OCI-LY7 (cell line): ENCODE measurements around the gene KRT23. TPM values are rescaled to one million over a fixed set of nuclear protein-coding genes. Genes with fewer than 3 reads are reported as not detected.

Source experiments
- BruUV-seq: library from RNA; stranded (reverse); fragments of 400-500 nt; replicated peaks from 2 replicates; lab custom pipeline; 2021; lab: Mats Ljungman, UMichigan
- CTCF ChIA-PET: fragments of 300-600 bp; sonication (Branson Sonifier 250); formaldehyde crosslinking; loops from one replicate; lab custom pipeline; 2022; ENCODE audit warnings: antibody characterized with exemption; ENCODE audit not compliant: unreplicated experiment; lab: Charles Lee
- POLR2A ChIA-PET: fragments of 300-600 bp; sonication (Branson Sonifier 250); formaldehyde crosslinking; loops from one replicate; lab custom pipeline; 2022; ENCODE audit warnings: antibody characterized with exemption; lab: Charles Lee
- DNase-seq: peaks from one replicate; pipeline ENCODE4 v3.0.0-alpha.2; 2015; ENCODE audit warnings: low spot score
- H2AFZ ChIP-seq: fragments of 200-600 bp; sonication (generic), shearing (Covaris generic); 2 replicates; pipeline ENCODE4 v1.6.1; 2014; ENCODE audit warnings: mild to moderate bottlenecking, antibody characterized with exemption, low read length, moderate library complexity
- H3K27ac ChIP-seq: fragments of 200-600 bp; sonication (generic); 2 replicates; pipeline ENCODE4 v1.5.1; 2014; ENCODE audit warnings: mixed run types, low read depth, mild to moderate bottlenecking, moderate library complexity, low read length, inconsistent platforms; ENCODE audit not compliant: poor library complexity, severe bottlenecking
- H3K36me3 ChIP-seq: fragments of 200-600 bp; sonication (generic); 2 replicates; pipeline ENCODE4 v1.6.1; 2014; ENCODE audit warnings: mild to moderate bottlenecking, antibody characterized with exemption, low read length, moderate library complexity, mixed read lengths; ENCODE audit not compliant: insufficient read depth
- H3K4me1 ChIP-seq: fragments of 200-600 bp; sonication (generic); 2 replicates; pipeline ENCODE4 v1.5.1; 2014; ENCODE audit warnings: mild to moderate bottlenecking, low read length; ENCODE audit not compliant: insufficient read depth, poor library complexity, severe bottlenecking
- H3K4me2 ChIP-seq: fragments of 200-600 bp; sonication (generic); 2 replicates; pipeline ENCODE4 v1.6.1; 2014; ENCODE audit warnings: mild to moderate bottlenecking, low read length
- H3K4me3 ChIP-seq: fragments of 200-600 bp; sonication (generic); 2 replicates; pipeline ENCODE4 v1.5.1; 2014; ENCODE audit warnings: mild to moderate bottlenecking, low read depth, low read length; ENCODE audit not compliant: poor library complexity, severe bottlenecking
- H3K79me2 ChIP-seq: fragments of 200-600 bp; sonication (generic); 2 replicates; pipeline ENCODE4 v1.6.1; 2016; ENCODE audit warnings: low read depth, mild to moderate bottlenecking, low read length, moderate library complexity, mixed read lengths; ENCODE audit not compliant: insufficient read depth
- H3K9me2 ChIP-seq: fragments of 200-600 bp; sonication (generic); 2 replicates; pipeline ENCODE4 v1.6.1; 2016; ENCODE audit warnings: mild to moderate bottlenecking, low read length, mixed read lengths; ENCODE audit not compliant: insufficient read depth
- H3K9me3 ChIP-seq: fragments of 200-600 bp; sonication (generic); 2 replicates; pipeline ENCODE4 v1.6.1; 2014; ENCODE audit warnings: mild to moderate bottlenecking, mixed run types, low read length, mixed read lengths
- H4K20me1 ChIP-seq: fragments of 200-600 bp; sonication (generic); 2 replicates; pipeline ENCODE4 v1.6.1; 2014; ENCODE audit warnings: mild to moderate bottlenecking, antibody characterized with exemption, low read length, moderate library complexity, mixed read lengths; ENCODE audit not compliant: insufficient read depth
- EZH2phosphoT487 ChIP-seq: fragments of 200-600 bp; sonication (generic); IDR thresholded peaks from 2 replicates; pipeline ENCODE4 v1.6.1; 2018; ENCODE audit warnings: low read depth, borderline replicate concordance, mild to moderate bottlenecking, mixed run types, antibody characterized with exemption, low read length, moderate library complexity, mixed read lengths
- intact Hi-C: fragments of 100-400 bp; cut with micrococcal nuclease; formaldehyde crosslinking; loops from one replicate; pipeline ENCODE4 v1.10.0; 2022; ENCODE audit not compliant: unreplicated experiment
- total RNA-seq, 2 experiments: library from RNA; depleted of rRNA in 1 of 2; stranded (reverse); fragments of >200 nt in 1 of 2; shearing (Covaris generic) in 1 of 2; gene quantifications; 2 replicates each; pipeline ENCODE4 v1.2.3, GENCODE V29; 2014 to 2022
- TF ChIP-seq, protein P1 (sequence below): fragments of 200-600 bp; sonication (generic); conservative IDR thresholded peaks from 2 replicates; pipeline ENCODE4 v1.5.1; 2014; ENCODE audit warnings: mild to moderate bottlenecking, antibody characterized with exemption, low read length, moderate library complexity, mixed read lengths

Gene KRT23
- total RNA-seq, 2 experiments from 2014 or later: not detected

DNA sequence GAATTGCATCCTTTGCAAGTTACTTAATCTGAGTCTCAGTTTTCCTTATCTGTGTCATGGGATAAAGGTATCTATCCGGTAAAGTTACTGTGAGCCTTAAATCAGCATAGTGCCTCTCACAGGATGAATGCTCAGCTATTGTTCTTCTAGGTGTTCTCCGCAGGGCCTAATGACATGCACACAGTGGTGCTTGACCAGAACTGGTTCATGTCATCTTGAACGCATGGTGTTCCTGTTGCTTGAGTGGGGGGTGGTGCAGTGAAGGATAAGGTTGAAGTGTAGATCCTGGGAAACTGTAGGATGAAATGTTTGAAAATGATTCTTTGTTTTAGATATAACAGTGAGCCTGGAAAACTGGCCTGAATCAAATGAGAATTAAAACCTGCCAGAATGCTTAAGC, 42.7 kb upstream of the KRT23 start:
- no peak for DNase-seq
- no peaks in the 10 kb centered on the region for H3K9me2 ChIP-seq
- no peak overlapping the region for H3K4me2 ChIP-seq
- H3K36me3 ChIP-seq: no peaks in the 10 kb centered on the region
- H3K27ac ChIP-seq: no peak overlapping the region
- H2AFZ ChIP-seq: no peak overlapping the region
- H4K20me1 ChIP-seq: no peaks in the 10 kb centered on the region
- H3K4me3 ChIP-seq: no peak overlapping the region
- TF ChIP-seq EZH2phosphoT487: no peak
- TF ChIP-seq, protein P1, sequence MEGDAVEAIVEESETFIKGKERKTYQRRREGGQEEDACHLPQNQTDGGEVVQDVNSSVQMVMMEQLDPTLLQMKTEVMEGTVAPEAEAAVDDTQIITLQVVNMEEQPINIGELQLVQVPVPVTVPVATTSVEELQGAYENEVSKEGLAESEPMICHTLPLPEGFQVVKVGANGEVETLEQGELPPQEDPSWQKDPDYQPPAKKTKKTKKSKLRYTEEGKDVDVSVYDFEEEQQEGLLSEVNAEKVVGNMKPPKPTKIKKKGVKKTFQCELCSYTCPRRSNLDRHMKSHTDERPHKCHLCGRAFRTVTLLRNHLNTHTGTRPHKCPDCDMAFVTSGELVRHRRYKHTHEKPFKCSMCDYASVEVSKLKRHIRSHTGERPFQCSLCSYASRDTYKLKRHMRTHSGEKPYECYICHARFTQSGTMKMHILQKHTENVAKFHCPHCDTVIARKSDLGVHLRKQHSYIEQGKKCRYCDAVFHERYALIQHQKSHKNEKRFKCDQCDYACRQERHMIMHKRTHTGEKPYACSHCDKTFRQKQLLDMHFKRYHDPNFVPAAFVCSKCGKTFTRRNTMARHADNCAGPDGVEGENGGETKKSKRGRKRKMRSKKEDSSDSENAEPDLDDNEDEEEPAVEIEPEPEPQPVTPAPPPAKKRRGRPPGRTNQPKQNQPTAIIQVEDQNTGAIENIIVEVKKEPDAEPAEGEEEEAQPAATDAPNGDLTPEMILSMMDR: no peak
- no peaks in the 10 kb centered on the region for H3K9me3 ChIP-seq
- no peaks in the 10 kb centered on the region for H3K4me1 ChIP-seq
- BruUV-seq: no TSS peak
- CTCF ChIA-PET: no interaction called here
- intact Hi-C loops: no loop called here
- POLR2A ChIA-PET: interaction anchor here (0.6 kb wide), 1 partner anchor 1565 kb away, joined by 4 read pairs; no protein-coding TSS in a partner anchor
- H3K79me2 ChIP-seq: no peaks in the 10 kb centered on the region

DNA sequence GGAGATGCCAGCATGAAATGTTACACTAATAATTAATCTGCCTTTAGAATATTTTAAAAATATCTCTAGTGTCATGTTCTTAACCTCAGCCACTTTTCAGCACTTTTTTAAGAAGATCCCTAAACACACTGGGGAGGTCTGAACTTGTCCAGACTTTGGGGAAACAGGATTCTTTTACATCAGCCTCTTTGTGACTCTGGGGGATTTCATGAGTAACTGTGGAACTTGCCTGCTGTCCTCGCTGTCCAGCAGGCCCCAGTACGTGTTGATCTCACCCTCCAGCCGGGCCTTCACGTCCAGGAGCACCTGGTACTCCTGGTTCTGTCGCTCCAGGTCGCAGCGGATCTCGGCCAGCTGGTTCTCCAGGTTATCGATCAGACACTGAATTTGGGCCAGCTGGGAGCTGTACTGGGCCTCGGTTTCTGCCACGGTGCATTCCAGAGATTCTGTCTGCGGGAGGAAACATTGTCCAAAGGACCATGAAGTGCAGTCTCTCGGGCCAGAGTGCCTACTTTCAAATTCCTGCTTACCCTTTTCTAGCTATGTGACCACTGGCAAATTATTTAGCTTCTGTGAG, 41.2 kb upstream of the KRT23 start:
- DNase-seq: no peak
- H3K4me2 ChIP-seq: no peak overlapping the region
- H3K79me2 ChIP-seq: no peaks in the 10 kb centered on the region
- no peak overlapping the region for H2AFZ ChIP-seq
- no peak overlapping the region for H3K4me3 ChIP-seq
- H3K27ac ChIP-seq: no peak overlapping the region
- POLR2A ChIA-PET: no interaction called here
- no peaks in the 10 kb centered on the region for H3K4me1 ChIP-seq
- no TSS peak for BruUV-seq
- H3K9me2 ChIP-seq: no peaks in the 10 kb centered on the region
- TF ChIP-seq, protein P1: no peak
- no peak for TF ChIP-seq EZH2phosphoT487
- CTCF ChIA-PET: no interaction called here
- no peaks in the 10 kb centered on the region for H4K20me1 ChIP-seq
- no peaks in the 10 kb centered on the region for H3K36me3 ChIP-seq
- no peaks in the 10 kb centered on the region for H3K9me3 ChIP-seq
- intact Hi-C loops: no loop called here

DNA sequence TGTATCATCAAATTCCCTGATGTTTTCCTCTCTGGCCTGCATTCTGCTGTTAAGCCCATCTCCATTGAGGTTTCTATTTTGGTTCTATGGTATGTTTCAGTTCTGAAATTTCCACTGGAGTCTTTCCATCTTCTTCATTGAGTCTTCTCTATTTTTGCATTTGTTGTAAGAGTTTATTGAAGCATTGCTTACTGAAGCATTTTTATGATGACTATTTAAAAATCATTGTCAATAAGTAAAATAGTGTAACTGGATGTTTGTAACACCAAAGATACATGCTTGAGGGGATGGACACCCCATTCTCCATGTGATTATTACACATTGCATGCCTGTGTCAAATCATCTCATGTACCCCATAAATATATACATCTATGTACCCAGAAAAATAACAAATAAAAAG, 38.1 kb upstream of the KRT23 start:
- DNase-seq: no peak
- no TSS peak for BruUV-seq
- Histone ChIP-seq H3K36me3 (no peaks in the 10 kb centered on the region), H3K9me2 (no peaks in the 10 kb centered on the region), H3K27ac (no peak overlapping the region), H3K9me3 (no peaks in the 10 kb centered on the region), H4K20me1 (no peaks in the 10 kb centered on the region), H3K4me2 (no peak overlapping the region), H2AFZ (no peak overlapping the region), H3K4me3 (no peak overlapping the region), H3K4me1 (no peaks in the 10 kb centered on the region), H3K79me2 (no peaks in the 10 kb centered on the region)
- ChIA-PET POLR2A (no interaction called here), CTCF (no interaction called here)
- TF ChIP-seq, protein P1: no peak
- TF ChIP-seq EZH2phosphoT487: no peak
- intact Hi-C loops: no loop called here
